GM18909 (cell line): ENCODE results near the gene HOXB4.

Source experiments
- ATAC-seq: cut with Tn5 transposase; IDR thresholded peaks from one replicate; pipeline ENCODE4 v1.9.1; 2021; ENCODE audit warnings: mild to moderate bottlenecking; ENCODE audit not compliant: unreplicated experiment, poor library complexity

Gene HOXB4

DNA sequence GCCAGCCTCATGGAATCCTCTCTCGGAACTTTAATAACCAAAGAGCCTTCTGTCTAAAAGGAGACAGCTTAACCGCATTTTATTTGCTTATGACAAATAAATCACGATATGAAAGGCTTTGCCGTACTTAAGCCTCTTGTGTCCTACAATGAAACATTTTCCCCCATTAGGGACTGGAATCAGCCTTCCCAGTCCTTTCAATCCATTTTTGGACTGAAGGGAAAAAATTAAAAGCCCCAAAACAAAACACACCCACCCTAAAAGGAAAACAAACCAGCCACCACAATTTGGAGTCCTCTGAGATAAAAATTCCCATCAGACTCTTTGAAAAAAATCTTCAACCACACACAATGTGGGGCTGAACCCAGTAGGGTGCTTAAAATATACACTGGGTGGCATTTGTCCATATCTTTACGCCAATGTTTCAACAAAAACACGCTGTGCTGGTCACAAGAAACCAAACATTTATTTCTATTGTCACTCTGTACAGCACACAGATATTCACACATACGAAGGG, 3.0 kb downstream of the HOXB4 start:
- no peak for ATAC-seq

DNA sequence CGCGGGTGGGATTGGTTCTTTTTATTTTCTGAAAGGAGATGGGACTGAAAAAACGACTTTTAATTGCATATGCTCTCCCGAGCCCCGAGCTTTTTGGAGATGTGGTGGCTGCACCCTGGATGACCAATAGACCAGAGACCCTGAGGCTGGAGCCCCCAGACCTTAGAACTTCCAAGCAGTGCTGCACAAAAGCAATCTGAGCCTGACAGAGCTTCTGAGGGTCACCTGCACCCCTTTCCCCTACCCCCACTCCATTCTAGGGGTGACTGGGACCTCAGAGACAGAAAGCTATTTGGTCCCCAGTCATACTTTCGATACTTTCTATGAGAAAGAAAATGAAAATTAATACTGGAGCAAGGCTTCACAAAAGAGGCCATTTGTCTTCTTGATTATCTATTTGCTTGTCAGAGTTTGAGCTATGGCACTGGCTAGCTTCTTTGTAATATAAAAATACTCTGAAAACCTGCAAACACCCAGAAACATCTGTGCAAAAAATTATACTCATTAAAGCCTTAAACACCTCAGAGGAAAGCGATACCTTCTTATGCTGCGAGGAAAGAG, 3.6 kb downstream of the HOXB4 start:
- ATAC-seq: no peak

DNA sequence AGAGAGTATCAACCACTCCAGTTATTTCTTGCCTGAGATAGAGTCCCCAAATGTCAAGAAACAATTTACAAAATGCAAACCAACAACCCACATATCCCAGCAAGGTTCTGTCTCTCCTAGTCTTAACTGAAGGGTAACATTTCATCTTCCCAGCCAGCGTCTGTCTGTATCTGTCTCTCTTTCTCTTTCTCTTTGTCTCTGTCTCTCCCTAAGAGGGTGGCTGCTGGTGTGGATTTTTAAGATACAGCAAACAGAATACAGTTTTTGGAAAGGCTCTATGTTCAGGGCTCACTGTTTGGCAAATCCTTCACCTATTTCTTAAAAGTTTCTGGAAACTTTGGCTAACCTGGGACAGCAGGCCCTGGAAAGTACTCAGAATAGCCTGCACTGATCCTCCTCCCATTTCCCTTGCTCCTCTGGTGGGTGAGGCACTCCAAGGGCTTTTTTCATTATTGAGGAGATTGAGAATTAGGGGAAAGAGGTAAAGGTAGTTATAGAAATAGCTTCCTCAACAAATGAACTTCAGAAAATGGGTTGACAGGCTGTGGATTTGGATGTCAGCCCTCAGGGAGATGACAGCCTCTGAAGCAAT, 6.2 kb downstream of the HOXB4 start:
- no peak for ATAC-seq

DNA sequence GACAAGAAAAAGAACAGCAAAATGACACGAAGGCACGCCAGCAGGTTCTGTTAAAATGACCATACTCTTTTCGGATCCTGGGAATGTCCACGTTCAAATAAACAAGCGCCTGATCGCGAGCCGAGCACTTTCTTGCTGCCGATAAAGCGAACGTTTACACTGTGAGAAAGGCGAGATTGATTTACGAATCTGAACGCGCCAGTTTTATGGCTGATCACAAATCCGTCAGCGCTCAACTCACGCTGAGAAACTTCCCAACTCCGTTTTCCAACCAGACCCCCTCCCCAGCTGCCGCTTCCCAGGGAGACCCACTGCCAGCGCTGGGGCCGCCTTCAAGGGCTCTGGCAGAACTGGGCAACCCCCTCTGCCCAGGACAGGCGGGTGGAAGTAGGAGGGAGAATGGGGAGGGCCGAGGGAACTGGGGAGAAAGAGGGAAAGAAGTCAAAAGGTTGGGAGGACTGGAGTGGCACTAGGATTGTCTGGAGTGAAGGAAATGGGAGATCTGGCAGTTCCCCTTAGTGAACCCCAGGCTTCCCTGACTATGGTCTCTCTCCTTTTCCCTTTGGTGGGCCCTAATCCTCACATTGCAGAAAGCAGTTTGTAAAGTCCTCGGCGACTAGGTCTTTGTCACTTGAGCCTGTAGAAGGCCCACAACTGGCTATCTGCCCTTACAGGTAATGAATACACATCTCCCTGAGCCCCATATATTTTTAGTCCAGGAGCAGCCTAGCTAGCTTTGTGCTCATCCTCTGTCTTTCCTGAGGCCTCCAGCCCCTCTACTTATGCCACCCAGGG, 6.9 kb downstream of the HOXB4 start:
- no peak for ATAC-seq

DNA sequence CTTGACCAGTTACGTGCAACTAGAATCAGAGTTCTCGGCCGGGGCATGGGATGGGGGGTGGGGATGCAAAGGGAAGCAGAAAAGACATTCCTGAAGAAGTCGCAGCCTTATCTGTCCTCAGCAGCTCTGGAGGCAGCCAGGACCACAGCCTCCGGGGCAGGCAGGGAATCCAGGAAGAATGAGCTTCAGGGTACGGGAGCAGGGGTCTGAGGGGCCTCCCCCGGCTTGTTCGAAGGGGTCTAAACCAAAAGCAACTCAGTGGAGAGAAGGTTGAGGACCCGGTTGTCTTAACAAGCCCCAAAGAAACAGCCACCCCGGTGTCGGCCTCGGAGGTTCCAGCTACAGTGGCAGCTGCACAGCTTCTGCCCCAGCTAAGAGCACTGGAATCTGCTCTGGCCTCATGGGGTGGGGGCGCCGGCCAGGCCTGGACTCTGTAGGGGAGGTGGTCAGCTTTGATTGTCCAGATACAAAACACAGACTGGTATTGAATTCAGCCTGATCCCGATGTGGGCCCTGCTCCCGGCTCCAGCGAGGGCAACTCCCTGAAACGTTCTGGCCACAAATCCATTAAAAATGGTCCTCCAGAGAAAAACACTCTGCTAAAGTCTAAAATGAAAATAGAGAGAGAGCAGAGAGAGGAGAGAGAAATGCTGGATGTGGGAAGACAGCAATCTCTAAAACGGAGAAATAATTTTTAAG, 7.7 kb downstream of the HOXB4 start:
- ATAC-seq: no peak

DNA sequence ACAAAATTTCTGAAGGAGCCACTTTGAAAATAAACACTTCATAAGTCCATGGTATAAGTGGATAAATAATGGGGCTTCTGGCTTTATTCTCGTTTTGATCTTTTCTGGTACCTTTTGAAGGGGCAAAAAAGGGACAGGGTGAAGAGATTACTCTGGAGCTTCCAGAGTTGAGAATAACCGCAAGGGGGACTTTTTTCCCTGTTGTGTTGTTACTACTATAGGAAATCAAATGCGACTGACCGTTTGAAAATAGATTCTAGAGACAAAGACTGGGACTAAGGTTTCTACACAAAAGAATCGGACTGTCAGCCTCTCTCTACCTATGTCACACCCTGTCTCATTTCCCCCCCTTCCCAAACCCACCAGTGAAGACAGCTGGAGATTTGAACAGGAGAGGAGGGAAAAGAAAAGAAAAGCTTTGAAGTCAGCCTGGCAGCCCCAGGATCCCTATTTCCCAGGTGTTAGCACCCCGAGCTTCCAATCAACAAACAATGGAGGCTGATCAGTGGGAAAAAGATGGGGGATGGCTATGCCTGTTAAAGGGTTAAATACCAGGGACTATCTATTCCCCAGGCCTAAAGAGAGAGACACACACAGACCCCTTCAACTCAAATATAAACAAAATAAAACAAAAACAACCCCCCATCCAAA, 8.4 kb downstream of the HOXB4 start:
- no peak for ATAC-seq

DNA sequence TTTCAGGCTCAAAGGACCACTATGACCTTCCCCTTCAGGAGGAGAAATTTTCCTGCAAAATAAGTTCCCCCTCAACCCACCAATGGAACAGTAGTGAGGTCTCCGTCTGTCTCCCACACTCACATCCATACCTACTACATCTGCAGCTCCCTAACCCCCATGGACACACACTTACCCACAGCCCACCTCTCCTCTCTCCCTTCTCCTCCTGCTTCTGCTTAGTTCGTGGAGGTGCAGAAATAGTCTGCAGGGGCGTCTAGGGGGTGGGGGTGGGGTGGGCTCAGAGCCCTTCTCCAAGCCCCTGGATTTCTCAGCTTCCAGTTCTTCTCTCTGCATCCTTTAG, 8.9 kb downstream of the HOXB4 start:
- ATAC-seq: no peak

DNA sequence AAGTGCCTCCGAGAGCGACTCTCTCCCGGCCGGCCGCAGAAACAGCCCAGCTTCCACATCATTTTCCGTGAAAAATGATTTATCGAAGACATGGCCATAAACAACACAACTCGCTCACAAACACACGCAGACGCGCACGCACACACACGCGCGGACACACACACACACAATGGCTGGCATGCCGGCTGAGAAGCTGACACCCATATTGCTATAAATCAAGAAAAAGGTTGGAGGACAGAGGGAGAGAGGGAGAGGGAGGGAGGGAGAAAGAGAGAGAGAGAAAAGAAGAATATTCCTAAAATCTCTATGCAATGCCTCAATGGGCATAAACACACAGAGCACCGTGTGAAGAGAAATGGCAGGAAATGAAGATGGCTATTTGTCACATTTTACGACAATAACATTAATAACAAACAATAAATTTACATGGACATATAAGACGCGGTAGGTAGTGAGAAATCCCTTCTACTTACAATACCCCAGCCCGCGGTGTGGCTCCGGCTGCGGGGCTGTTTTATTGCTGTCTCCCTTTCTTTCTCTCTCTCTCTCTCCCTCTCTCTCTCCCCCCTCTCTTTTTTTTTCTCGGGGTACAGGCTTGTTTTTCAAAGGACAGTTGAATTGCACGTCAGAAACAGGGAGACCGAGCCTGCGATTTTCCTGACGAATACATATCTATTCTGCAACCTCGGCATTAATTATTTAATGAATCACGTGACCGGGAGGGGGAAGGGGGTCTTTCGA, 9.5 kb downstream of the HOXB4 start:
- no peak for ATAC-seq

DNA sequence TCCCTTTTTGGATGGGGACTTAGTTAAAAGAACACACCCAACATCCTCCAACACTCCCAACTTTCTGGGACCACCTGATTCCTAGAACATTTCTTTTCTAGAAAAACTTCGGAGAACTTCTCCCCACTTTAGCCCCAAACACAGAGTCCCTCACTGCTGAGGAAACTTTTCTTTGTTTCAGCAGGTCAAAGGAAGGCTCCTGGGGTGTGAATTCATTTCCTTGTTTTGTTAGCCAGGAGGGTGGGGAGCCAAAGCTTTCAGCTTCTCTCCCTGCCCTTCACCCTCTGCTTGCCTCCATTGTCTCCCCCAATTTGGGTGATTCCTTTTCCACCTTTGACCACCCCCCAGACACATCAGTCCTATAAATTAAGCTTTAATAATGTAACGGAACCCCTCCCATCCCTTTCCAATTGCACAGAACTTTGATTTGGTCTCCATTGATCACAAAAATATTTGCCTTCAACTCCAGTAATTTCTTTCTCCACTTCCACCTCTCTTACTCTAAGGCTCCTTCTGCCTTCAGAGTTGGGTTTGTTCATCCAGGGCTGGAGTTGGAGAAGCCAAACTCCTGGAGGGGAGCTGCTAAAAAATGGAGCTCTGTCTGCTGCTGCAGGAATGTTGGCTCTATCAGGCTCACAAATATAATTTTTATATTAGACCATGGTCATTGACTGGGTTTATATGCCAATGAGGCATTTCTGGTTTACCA, 10.3 kb downstream of the HOXB4 start:
- ATAC-seq: no peak

DNA sequence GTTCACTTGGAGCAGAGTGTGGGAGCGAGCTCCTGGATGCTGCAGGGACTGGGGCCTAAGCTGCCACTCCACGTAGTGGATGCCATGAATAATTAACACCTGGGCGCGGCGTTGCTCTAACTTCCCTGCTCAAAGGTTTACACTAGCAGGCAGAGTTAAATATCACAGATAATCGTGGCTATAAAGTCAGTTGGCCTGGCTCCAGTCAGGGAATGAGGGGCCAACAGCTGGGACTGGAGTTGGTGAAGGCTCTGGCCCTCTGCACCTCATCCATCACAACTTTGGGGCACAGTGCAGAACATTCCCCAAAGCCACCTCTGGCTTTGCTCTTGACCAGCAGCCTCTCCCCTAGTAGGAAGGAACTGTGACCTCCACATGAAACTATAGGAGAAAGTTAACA, 10.9 kb downstream of the HOXB4 start:
- no peak for ATAC-seq

DNA sequence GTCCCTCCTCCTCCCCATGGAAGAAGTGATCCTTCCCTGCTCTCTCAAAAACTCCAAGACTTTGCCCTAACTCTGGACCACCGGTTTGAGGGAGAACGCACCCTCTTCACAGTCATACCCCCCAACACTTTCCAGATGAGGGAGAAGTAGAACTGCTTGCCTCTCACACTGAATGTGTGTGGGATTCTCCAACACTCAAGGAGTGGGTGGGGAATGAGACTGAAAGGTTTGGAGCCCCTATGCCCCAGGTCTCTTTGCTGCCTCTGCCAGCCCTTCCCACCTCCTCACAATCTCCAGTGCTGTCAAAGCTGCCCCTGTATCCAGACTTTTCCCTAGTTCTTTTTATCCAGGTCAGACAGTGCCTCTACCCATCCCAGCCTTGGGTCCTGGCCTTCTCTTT, 11.4 kb downstream of the HOXB4 start:
- ATAC-seq: no peak

DNA sequence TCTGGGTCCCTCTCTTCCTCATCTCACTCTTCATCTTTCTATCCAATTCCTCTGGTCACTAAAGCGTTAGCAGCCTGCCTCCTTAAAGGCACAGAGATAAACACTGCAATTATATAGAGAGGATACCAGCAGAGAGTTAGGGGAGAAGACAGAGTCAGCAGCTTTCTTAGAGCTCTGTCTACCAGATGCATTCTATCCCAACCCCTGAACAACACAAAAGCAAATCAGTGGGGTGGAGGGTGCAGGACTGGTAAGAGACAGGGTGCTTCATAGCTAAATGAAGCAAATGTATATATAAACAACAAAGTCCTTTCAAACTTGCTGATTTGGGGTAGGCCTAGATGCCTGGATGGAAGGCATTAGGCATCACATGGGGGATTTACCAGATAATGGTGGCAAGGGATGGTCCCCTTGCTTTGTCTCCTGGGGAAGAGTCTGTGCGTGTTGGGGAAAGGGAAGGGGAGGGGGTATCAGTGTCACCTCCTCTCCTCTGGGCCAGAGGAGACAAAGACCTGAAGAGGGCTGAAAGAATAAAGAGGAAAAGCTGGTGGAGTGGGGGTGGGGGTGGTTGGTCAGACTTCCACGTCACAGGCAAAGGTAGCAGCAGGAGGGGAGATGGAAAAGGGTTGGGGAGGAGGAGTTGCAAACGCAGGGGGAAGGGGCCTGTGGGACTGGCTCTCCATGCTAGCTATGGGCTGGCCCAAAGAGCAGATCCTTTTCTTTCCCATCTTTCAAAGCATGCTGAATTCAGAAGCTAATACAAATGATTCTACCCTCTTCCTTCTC, 12.0 kb downstream of the HOXB4 start:
- no peak for ATAC-seq

DNA sequence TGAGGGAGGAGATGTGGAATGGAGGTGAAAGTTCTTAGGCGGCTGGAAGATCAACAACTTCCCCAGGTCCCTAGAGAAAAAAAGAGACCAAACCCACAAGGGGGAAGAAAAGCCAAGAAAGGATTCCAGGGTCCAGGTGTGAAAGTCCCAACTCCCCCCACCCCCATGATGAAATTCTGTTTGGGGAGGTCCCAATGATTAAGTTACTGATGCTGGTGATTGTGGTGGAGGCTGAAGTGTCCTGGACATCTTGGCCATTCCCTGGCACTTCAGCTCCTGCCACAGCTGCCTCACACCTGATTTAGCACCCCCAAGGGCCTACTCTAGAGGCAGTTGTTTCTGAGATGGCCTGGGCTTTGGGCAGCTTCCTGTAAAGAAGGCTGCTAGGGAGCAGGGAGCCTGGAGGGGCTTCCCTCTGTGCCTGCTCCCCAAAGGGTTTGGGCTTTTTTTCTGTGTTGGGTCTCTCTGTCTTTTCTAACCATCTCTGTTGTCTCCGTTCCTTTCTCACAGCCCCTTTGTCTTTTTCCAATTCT, 13.1 kb downstream of the HOXB4 start:
- ATAC-seq: no peak

DNA sequence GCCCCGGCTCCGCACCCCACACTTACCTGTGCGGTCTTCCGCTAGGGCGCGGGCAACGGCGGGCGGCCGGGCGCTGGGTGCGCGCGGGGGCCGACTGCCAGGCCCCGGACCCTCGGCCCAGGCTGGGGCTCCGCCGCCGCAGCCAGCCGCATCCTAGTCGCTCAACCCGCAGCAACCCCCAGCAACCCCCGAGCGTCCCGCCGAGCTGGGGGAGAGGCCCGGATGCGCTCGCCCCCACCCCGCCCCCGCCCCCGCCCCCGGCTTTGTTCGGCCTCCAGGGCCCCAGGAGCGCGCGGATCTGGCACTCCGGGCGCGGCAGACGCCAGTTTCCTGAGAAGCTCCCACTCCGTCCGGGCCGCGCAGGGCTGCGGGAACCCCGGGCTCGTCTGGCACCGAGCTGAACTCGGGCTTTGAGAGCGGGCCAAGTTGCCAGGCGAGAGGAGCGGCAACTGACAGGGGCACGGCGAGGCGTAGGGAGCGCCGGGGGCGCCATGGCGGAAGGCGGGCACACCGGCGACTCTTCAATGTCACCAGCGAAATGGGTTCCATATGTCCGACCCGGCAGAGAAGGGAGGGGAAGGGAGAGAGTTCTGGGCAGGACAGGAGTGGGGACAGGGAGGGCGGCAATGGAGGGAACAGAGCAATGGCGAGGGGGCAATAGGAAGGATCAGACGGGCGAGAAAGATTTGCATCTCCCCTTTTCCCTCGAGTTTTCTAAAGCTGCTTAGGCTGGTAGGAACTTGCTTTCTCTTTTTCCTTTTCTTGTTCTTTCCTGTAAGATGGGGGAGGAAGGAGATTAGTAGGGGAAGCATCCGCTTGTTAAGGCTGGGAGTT, 13.7 kb downstream of the HOXB4 start:
- ATAC-seq: no peak

DNA sequence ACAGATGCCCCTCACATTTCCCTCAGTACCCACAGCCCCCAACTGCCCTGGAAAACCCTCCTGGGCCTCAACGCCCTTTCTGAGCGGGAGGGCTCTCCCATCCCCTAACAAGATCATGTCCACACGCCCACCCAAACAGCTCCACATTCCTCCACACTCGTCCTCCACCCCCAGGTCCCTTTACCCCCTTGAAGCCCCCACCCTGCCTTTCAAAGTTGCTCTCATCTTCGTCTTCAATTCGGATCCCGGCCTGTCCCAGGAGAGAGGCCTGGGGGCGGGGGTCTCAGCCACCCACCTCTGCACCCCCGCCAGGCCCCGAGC, 14.3 kb downstream of the HOXB4 start:
- ATAC-seq: no peak

DNA sequence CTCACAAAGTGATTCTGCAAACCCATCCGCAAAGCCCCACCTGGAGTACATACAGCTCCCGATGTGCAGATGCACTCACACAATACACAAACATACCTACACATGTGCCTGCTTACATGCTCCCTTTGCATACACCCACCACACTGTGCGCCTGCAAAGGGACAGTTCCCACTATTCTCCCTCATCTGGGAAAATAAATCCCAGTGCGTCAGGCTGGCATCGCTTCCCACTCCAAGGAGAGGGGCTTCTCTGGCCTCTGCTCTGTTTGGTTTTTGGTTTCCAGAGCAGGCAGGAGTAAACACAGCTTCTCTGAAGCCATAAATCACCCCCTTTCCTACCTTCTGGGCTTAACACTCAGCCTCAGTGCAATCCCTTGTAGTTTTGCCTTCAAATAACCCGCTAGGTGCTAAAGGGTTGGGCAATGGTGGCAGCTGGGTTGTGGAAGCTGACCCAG, 14.7 kb downstream of the HOXB4 start:
- ATAC-seq: no peak

DNA sequence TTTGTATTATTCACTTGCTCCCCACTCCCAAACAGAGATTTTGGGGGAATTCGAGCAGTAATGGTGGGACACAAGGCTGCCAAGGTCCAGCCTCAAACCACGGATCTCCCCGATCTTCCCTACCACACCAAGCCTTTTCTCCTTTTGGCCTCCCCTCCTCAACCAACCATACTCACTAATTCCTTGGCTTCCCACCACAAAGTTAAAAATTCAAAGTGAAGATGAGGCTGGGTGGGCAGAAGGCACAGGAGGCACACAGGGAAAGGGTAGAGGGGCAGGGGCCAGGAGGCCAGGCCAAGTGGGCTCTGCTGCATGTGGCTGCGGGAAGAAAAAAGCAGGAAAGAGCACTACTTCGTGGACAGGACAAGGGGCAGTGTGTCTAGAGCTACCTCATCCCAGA, 15.2 kb downstream of the HOXB4 start:
- ATAC-seq: no peak
